Mucosa of gallbladder (tissue), 1 donor: ENCODE measurements around the gene CCDC148. TPM values are rescaled to one million over a fixed set of nuclear protein-coding genes. Genes with fewer than 3 reads are reported as not detected.

Source experiments
- DNase-seq: peaks from one replicate; pipeline ENCODE4 v3.0.0-alpha.2; 2020; ENCODE audit warnings: low spot score
- total RNA-seq: library from RNA; stranded (reverse); gene quantifications from one replicate; pipeline ENCODE4 v1.2.1, GENCODE V29; 2021
- donor health status: DM: no; HTN: no; CAD: no.

Gene CCDC148
- total RNA-seq, 1 donor from 2014 or later = 3.1 TPM

DNA sequence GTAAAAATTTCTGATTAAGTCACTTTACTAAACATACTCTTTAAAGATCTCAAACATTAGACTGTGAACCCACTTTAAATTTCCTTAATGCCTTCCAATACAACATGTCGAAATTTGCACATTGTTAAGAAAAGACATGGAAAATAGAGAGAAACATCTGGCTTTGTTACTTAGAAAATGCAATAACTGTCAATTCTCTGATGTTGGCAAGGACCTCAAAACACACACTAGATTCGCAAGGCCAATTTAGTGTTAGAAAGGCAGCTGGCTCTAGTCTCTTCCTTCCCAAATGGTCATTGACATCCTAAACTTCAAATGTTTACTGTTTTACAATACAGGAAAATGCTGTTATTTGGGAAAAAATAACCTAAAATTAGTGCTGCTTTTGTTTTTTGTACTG lies 244.3 kb downstream of the CCDC148 start:
- DNase-seq = no peak

DNA sequence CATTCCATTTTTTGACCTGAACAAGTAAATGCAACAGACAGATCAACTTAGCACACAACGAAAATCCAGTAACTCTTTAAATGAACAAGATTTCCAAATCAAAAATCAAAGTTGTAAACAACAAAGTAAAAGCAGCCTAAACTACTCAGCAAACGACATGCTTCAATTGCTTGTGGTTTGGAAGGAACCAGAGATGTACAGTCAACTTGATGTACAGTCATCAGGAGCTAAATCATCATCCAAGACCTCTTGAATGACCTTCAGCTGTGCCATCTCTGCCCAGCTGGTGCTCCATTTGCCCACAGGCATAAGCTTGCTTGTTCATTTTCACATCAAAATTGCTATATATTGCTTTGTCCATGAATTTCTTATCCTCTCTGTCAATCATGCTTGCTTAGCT lies 245.1 kb downstream of the CCDC148 start:
- no peak for DNase-seq

DNA sequence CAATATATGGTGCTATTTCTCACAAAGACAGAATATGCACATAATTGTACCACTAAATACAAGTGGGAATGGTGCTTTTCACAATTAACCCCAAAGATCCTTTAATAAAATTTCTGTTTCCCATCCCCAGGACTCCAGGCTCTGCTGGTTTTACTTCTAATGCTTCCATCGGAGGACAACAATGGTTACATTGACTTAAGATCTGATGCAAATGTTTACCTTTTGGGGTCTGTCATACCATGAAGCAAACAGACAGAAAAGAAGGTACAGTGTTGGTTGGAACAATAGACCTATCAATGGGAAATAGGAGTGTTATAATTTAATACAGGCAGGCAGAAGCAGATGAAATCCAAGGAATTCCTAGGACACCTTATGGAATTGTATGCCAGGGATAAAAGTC lies 249.2 kb downstream of the CCDC148 start:
- no peak for DNase-seq

DNA sequence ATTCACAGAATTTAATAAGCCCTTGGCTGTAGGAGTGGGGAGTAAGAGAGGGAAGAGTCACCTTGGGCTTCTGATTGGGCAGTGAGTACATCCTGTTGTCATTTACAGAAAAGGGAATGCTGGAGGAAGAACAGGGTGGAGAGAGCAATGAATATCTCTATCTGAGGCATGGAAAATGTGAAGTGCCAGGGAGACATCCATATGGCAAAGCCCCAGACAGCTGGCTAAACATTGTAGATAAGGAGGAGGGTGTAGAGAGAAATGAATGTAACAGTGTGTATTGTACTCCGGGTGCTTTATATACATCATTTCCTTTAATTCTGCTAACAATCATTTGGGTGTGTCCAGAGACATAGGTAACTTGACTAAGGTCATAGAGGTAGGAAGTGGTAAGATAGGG lies 251.3 kb downstream of the CCDC148 start:
- DNase-seq = no peak

DNA sequence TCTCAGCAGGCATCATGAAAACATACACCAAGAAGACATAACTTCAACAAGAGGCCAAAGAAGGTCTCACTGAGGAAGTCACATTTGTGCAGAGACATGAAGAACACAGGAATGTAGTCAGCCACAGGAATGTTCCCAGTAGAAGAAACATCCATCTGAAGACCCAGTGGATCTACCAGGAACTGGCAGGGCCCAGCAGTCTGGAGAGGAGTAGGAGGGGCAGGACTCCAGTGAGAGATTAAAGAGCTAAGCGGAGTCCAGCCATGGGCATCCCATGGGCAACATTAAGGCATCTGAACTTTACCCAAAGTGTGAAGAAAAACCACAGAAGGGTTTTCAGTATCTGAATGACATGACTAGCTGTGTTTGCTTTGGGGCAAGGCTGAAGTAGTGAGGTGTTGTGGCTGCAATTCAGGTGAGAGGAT lies 251.8 kb downstream of the CCDC148 start:
- no peak for DNase-seq

DNA sequence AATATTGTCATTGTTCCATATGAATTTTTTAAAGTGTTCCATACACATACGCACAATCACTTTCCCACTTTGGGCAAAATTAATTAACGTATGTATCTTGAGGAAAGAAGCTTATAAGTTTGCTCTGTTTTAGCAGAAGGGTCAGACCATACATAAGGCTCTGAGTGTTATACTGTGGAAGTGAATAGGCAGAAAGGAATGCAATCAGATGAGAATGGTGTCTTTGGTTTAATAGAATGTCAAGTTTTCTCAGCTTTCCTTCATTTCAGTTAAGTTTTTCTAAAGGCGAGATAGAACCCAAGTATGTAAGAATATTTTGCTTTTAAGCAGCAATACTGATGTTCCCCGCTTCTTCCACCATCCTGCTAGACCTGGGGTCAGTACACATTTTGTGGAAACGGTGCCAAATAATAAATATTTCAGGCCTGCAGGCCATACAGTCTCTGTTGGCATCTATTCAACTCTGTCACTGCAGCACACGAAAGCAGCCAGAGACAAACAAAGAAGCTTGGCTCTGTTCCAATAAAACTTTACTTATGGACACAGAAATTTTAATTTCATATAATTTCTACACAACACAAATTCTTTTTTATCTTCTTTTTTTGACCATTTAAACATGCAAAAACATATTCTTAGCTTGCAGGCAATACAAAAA lies 254.3 kb downstream of the CCDC148 start:
- DNase-seq = no peak

DNA sequence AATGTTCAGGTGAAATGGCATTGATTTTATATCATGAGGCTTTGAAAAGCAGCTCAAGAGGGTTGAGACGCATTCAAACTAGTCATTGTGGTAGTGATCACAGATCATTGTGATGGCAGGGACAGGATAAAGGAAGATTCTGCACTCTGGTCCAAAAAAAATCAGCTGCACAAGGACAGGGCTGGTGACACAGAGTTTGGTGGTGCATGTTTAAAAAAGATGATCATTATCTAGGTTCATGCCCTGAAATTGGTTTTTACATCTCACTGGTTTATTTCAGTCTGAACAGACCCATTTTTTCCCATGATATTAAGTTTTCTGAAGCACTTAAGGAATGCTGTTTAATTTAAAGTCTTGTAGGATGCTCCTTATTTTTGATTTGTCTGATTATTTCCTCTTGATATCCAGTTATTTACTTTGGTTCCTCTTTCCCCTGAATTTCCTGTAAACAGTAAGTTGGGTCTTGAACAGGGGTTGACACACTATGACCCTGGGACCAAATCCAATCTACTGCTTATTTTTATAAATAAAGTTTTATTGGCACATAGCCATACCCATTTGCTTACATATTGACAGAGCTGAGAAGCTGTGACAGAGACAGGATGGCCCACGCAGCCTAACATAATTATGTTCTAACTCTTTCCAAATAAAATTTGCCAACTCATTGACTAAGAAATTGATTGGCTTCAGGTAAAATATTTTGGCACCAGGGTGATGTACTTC lies 256.5 kb downstream of the CCDC148 start:
- DNase-seq = no peak

DNA sequence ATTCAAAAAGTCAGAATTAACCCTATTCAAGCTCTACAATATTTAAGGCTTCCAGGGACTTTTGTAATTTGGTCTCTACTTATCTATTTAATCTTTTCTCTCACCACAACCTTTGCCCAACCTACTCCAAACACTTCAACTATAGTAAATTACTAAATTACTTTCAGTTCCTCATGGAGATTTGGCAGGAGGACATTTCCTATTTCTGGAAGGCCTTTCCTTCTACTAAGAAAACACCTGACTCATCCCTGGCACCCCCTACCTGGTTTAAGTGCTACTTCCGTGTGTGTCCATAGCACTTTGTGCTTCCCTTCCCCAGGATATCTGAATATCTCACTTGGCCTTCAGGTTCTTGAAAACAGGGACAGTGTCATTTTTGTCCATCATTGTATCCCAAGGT lies 258.6 kb downstream of the CCDC148 start:
- DNase-seq = no peak

DNA sequence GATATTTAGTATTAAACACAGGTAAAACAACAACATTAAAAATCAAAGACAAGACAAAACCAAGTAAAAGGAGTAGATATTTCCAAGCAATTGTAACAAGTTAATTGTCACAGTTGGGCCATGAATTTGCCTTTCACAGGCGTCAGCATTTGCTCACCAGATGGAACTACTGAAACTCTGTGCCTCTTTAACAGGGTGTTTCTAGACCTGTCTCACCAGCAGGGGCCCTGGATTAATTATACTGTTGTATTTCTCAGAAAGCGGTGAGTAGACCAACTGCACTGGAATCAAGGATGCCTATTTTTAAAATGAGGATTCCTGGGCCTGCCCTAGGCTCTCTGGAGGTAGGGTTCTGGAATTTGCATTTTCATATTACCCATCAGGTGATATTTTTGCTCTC lies 262.3 kb downstream of the CCDC148 start:
- no peak for DNase-seq

DNA sequence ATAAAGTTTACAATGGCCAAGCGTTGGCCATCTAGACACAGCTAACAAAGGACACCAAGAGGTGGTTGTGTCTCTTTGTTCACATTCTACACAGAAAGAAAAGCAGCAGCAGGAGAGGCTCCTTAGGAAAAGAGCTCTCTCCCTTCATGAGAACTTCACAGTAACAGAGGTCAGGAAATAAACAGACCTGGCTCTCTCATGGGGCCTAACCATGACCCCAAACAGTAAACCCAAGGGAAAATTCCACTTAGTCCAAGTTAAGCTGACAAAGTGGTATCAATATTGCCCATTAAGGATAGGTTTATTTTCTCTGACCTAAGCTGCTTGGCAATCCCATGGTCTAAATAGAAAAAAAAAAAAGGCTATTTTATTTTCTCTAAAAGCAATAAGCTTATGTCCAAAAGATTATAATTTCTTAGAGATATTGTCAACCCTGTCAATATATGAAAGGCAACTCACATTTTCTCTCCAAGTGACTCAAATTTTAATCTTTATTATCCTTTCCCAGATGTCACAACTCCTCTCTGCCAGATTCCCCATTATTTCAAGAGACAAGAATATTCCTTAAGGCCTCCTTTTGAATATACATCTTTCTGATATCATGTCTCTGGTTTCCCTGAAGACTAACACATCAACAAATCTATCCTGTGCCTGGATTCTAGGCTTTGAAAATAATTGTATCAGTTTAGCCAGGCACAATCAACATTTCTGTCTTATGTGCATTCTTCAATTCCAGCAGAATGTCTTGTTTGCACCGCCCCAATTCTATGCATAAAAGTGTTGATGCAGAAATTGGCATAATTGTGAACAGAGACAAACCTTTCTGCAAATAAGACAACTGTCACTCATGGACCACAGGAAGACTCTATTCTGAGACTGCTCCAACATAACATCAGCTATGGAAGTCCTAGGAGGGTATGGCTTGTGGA lies 263.8 kb downstream of the CCDC148 start:
- DNase-seq = no peak

DNA sequence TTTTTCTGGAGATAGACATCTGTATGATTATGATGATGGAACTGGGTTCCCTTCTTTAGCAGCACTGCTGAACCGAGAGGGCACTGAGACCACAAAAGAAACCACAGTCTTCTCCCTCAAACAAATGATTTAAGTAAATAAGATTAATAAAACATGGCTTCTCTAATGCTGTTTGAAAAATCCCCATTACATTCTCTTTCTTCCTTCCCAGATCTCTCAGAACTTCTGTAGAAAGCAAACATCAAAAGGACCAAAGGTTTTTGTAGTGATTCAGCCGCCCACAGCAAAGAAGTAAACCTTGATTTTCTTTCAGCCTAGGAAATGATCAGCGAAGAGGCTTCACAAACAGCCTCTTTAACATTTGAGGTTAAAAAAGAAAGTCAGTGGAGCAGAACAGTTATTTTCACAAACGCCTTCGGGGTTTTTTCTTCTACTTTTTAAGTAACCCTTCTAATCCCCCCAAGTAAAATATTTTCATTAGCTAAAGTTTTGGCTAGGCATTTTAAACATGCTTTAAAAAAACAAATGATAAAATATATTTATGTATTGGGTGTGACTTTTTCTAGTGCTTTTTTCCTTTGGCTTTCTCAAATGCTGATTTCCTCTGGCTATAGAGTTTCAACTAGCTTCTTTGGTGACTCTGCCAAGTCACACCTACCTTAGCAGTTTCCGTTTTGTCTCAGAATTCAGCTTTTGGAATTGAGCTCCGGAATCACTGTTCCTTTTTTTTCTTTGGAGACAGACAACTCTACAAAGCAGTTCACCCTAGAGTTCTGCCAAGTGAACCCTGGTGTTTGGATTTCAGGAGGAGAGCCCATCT lies 265.3 kb downstream of the CCDC148 start:
- DNase-seq = no peak

DNA sequence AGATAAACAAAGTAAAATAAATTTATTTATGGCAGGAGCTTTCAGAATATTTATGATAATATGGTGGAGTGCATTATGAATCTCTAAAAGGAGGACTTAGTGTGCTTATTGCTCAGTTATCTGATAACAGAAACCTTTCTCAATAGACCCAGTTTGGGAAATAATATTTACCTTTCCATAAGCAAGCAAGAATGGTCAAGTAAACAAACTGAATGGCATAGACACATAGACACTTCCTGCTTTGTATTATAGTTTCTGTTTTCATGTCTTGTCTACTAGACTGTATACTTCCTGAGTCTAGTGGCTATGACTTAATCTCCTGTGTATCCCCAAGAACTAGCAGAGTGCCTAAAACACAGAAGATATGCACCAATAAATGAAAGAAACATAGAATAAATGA lies 267.0 kb downstream of the CCDC148 start:
- no peak for DNase-seq

DNA sequence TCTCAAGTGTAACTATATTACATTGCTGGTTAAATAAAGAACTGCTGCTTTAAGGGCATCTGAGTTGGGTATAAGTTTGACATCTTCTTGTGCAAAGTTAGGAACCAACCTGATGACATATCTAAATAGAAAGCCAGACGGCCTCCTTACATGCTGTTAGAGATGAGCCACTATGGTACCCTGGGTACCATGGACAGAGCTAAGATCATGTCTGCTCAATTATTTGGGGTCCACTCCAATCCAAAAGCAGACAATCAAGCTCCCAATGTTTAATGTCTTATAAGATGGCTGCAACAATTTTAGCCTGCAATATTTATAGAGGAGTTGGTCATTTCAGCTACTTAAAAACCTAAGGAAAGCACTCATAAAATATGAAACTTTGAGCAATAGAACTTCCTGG lies 268.6 kb downstream of the CCDC148 start:
- no peak for DNase-seq

DNA sequence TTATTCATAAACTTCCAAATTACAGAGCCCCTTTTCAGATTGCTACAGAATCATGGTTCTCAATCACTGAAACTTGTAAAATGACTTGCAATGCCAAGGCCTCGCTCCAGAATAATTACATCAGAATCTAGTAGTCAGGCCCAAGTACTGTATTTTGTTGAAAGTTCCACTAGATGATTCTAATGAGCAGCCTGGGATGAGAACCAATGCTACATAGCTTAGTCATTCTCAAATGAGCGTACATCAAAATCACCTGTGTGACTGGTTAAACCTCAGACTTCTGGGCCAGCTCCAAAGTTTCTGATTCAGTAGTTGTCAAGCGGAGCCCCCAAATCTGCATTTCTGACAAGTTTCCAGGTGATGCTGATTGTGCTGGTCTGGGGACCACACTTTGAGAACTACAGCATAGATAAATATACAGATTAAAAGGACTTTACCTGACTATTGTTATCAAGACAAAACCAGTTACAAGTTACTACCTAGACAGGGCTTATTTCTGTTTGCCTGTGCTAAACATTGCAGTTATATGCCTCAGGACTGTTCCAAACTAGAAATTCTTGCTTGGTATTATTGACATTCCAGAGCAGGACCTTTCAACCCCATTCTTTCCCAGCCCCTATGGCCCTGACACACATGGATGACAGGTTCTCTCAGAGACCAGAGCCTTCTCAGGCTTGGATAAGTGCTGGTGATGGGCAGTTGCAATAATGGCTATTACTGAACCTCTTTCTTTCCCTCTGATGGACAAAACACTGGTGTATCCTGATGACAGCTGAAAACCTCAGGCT lies 271.8 kb downstream of the CCDC148 start:
- peak; percentile 22 for DNase-seq

DNA sequence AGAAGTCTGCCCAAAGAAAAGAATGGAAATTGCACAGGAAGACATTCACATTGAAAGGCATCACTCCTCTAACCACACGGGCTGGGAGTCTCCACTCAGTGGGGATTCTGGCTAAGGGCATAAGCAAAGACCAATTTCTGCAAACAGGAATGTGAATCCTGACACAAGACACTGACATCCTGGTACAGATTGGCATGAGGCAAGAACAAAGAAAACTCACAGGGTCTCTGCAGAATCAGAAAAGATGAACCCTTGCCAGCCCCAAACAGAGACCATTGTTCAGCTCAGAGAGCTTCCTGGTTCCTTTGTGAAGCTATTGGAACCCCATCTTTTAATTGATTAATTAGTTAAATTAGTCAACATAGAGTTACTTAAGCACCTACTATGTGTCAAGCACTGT lies 272.6 kb downstream of the CCDC148 start:
- DNase-seq = no peak

DNA sequence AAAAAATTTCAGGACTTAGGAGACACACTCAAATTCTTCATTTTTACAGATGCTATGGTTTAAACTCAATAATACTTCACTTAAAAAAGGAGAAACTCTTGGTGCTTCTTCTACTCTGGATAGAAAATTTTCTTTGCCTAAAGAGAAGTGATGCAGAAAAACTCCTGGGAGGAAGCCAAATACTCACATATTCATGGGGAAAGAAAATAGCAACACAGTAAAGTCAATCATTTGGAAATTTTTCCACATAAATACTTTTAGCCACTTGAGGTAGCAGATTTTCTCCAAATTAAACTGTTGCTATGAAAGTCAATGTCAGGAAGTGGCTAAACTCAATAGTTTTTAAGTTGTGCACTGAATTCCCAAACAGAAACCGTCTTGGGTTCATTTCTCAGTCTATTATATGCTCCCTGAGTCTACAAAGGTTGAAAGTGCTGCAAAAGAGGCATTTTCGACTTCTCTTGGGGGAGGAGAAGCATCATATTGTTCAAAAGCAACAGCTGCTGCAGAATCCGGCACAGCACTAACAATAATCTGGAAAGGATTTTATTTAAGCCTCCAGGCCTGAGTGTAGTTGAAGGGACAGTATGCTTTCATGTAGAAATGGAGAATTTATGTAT lies 273.8 kb downstream of the CCDC148 start:
- no peak for DNase-seq

DNA sequence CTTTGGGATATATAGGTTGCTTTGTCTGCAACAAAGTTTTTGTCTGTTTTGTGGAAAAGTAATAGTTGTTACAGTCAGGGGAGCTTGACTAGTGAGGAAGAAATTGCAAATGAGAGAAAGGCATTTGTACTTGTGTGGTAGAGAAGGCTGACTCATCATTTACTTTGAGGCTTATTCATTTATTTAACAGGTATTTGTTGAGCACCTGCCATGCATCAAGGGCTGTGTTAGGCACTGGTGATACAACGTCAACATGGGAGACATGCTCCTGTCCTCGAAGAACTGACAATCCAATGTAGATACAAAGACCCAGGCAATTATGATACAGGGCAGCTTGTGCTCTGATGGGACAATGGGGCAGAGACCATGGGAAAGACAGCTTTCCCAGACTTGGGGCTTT lies 275.4 kb downstream of the CCDC148 start:
- DNase-seq = no peak

DNA sequence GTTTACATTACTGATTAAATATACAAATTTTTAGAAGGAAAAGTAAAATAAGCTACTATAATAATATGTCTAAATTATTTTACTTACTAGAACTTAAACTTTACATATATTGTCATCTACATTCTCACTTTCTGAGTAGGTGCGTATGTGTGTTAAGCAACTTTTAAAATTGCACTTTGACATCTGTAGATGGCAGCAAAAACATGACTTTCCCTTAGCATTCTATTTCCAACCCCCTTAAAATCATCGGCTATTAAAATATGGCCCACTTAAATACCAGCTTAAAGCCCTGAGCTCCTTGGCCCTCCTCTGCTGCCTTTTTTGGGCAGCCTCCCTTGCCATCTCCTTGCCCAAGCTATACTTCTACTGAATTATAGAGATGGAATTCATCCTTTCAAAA lies 276.9 kb downstream of the CCDC148 start:
- no peak for DNase-seq

DNA sequence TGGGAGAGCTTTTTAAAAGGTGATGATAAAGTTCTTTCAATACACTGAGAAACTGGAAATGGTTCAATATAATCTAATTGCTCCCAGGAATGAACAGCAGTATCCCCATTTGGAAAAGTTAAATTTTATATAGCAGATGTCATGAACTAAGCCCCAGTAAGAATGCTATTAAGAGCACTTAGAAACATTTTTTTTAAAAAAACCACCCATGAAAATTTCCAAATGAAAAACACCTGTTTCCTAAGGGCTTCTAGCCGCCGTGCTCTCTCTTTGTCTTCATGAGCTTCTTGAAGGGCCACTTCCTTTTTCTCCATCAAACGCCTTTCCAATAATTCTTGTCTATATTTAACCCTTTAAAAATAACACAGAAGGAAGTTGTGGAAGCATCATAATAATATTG lies 277.9 kb downstream of the CCDC148 start:
- DNase-seq = no peak

DNA sequence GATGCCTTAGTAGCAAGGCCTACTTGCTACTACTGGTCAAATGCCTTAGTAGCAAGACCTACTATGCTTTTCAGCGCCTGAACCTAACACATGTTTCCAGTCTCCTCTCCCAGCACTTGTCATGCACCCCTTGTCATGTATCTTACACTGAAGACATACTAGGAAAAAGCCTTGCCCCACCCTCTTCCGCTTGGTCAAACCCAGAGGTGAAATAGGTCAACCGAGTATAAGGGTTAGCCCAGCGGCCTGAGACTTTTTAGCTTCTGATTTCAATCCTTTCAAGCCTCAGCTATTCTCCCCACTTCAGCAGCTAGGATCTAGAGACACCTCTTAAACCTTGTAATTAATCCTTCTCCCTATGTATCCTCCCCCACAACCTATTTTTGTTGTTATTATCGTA lies 281.6 kb downstream of the CCDC148 start:
- no peak for DNase-seq
